ENCODE results near the gene TTBK2.

TTBK2 gene

GRCh38 chr15:42750306-42750705, 170.3 kb downstream of the TTBK2 start:
- FAIRE-seq: no peak

GRCh38 chr15:42749266-42749665, 171.3 kb downstream of the TTBK2 start:
- FAIRE-seq: no peak

GRCh38 chr15:42744195-42744594, 176.4 kb downstream of the TTBK2 start:
- FAIRE-seq: no peak

DNA sequence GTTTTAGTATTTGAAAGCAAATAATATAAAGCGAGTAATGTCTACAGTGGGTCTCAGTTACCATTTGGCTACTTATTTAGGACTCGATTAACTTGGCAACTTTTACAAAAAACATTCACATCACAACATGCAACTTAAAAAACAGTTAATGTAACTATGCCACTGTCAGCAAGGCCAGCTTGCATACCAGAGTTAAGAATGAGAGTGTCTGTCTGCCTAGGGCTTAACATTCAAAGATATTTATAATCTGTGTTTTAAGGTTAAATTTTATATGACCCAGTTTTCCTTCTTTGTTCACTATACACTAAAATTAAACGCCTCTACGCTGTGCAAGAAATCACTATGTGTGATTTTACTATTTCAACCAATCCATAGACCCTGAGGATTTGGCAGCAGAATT, 178.4 kb downstream of the TTBK2 start:
- FAIRE-seq: no peak

GRCh38 chr15:42741710-42742109, 178.9 kb downstream of the TTBK2 start:
- FAIRE-seq: no peak

DNA sequence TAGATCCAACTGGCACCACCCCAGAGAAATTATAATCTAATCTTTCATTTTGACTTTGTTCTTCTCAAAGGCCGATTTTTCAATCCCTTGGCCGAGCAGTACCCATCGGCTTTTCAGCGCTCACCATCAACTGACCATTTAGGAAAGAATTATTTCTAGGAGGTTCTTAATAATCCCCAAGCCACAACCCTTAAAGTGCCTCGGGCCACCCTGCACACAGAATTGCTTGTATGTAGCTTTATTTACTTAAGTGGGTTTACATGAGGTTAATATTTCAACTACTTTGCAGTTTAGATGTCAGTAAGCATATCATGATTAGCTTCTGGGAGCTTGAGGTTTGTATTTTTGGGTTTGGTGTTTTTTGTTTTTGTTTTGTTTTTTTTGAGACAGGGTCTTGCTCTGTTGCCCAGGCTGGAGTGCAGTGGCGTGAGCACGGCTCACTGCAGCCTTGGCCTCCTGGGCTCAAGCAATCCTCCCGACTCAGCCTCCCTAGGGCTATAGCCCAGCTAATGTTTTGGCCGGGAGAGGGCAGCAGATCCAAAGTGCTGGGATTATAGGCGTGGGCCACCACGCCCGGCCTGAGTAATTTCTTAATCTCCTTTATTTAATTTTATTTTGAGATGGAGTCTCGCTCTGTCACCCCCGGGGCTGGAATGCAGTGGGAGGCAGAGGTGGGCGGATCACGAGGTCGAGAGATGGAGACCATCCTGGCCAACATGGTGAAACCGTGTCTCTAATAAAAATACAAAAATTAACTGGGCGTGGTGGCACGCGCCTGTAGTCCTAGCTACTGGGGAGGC, 182.8 kb downstream of the TTBK2 start:
- no peak for FAIRE-seq

- FAIRE-seq: no peak
These were observed 183.6 kb downstream of the TTBK2 start, which contains the start of gene CDAN1 for GRCh38 chr15:42736793-42737528. Gene CDAN1 (minus strand): TSS chr15:42737128. CDS start chr15:42737102, 26 bp downstream.

DNA sequence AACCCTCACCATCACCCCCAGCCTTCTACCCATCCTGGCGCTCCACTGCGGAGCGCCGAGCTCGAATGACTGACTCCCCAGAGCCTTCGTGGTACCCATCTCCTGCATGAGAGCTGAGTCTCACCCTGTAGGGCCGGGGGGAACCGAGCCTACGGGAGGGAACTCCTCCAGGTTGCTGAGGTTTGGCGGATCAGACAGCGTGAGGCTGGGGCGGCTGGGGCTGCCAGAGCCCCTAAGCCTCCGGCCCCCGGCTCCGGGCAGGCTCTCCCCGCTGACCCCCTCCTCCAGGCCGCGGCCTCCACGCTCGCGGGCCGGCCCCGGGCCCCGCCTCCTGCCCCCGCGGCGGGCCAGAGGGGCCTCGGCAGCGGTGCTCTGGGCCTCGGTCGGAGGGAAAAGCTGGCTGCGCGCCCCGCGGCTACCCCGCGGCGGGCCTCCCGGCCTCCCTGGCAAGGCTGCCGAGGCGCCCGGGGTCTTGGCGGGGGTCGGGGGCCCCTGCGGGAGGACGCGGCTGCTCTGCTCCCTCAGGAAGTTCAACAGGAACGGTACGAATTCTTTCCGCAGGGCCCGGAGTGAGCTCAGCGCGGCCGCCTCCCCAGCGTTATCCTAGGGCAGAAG, 184.3 kb downstream of the TTBK2 start:
- no peak for FAIRE-seq

- no peak for FAIRE-seq
These were observed 185.0 kb downstream of the TTBK2 start for GRCh38 chr15:42735382-42736165.

GRCh38 chr15:42734076-42734672, 186.4 kb downstream of the TTBK2 start:
- FAIRE-seq: no peak

GRCh38 chr15:42733027-42733426, 187.6 kb downstream of the TTBK2 start:
- no peak for FAIRE-seq

DNA sequence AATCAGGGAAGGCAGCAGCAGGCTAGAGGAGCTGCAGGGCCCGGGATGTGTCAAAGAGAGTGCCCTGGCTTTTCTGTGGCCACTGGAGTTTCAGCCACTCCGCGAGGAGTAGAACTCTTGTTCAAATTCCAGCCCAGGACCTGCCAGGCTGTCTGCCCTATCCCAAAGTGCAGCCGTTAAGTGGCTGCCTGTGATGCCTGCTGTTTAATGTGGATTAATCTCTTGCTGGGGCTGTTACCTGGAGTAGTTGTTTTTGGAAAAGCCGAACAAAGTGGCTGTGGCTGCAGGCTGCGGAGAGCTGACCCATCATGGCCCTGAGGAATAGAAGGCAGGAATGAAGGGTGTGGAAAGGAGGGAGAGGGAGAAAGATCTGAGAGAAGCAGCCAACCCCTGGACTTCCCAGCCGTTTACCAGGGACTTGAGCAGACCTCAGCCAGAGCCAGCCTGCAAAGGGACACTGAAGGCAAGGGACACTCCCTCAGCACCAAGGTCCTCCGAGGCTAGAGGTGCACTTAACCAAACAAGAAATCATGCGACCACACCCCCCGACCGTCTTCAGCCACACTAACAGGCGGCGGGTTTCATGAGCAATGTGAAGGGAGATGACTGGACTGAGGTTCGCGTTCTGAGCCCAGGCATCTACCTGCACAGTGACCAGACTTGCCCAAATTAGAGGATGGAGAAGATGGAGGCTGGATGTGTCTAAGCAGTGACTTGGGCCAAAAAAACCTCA, 188.3 kb downstream of the TTBK2 start:
- no peak for FAIRE-seq

DNA sequence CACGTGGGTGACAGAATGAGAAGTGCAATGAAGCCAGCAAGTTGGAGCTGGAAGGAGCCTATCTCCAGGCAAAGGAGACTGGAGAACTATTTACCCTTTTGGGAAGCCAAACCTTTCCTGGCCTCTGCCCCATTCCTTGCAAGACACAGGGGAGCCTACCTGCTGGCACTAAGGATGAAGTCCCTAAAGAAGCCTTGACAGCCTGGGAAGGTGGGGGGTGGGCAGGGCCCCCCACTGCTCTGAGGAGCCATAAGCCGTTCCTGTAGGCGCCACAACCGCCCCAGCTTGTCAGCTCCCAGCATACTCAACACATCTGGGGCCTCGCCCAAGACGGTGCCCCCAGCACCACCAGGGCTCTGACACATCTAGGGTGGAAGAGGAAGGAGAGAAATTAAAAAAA, 189.1 kb downstream of the TTBK2 start:
- no peak for FAIRE-seq

DNA sequence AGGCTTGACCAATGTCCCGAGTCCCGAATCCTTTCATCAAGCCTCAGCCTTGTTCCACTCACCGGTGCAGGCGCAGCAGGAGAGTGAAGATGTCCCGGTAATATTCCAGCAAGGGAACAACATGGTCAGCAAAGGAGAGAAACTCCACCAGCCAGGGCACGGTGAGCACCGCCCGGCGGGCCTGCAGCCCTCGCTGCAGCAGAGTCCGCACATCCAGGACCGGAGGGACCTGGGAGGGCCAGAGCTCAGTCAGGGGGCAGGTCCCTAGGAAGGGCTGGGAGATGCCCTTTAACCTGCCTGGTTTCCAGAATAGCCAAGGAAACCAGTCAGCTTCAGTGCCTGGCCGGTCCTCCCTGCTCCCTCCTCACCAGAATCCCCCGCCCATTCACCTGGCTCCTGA, 190.0 kb downstream of the TTBK2 start:
- FAIRE-seq: no peak

- no peak for FAIRE-seq
These were observed 190.4 kb downstream of the TTBK2 start for GRCh38 chr15:42730135-42730534.

DNA sequence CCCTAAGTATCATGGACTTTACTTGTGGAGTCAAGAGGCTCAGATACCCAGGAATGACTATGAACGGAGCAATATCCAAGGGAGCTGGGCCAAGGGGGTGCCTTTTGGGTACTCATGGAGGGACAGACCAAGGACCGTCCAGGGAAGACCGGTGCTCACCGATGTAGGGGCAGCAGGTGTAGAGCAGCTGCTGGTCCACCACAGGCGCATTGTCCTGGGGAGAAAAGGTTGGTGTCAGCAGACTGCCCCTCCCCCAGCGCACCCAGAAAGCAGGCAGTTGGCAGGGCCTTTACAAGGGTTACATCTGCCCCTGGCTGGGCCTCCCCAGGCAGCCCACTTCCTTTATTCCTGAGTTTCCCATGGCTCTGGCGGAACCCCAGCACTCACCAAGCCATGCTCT, 191.2 kb downstream of the TTBK2 start:
- FAIRE-seq: no peak

- no peak for FAIRE-seq
These were observed 191.6 kb downstream of the TTBK2 start for GRCh38 chr15:42728972-42729371.

DNA sequence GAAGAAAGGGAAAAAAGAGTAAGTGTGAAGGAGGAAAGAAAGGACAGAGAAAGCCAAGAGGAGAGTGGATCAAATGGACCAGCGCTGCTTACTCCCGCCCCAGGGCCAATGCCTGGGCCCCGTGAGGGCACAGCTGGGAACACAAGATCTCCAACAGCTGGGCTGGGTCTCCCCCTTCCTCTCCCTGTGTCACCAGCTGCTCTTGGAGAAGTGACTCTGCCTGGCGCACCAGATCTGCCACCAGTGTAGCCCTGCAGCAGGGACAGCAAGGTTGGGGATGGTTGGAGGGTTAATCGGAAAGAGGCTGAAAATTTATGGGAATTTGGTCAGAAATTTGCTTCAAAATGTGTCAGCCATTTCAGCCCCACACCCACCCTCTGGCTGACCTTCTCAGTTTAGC, 192.0 kb downstream of the TTBK2 start:
- no peak for FAIRE-seq

DNA sequence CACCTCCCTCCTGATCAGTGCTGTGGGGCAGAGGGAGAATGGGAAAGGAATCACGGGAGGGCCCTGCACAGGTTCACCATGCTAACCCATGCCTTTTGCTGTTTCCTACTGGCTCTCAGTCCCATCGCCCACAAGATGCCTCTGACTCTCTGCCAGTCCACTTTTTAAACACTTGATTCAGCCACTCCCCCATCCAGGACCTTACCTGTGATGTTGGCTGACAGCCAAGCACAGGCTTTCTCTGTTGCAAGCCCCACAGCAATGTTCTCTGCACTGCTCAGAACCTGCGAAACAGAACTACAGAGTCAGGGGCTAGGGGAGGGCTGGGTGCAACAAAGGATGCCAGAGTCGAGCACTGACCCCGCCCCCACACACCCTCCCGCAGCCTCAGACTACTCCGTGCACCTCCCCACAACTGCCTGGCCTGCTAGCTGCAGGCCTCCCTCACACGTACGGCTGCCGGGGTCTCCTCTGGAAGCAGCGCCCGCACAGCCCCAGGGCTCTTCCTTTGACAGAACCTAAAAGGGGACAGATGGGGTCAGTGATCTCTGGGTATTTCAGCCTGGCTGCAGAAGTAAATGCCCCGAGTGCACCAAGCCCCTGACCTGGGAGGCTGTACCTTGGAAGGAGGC, 192.7 kb downstream of the TTBK2 start:
- FAIRE-seq: no peak

DNA sequence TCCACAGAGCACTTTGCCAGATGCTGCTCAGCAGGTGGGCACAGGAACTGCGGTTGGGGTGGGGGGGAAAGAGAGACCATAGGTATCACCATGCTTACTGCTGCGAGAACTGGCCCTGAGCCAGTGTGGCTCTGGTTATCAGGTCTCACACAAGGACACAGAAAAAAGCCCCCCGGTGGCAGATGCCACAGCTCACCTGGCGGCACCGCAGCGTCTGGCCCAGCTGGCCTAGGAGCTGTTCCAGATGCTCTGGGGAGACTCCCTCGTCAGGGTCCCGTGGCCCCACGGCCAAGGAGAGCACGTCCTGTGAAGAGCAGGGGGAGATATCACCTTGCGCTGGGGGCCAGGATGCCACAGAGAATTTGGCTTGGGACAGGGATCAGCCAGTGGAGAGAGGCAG, 194.5 kb downstream of the TTBK2 start:
- FAIRE-seq: no peak

DNA sequence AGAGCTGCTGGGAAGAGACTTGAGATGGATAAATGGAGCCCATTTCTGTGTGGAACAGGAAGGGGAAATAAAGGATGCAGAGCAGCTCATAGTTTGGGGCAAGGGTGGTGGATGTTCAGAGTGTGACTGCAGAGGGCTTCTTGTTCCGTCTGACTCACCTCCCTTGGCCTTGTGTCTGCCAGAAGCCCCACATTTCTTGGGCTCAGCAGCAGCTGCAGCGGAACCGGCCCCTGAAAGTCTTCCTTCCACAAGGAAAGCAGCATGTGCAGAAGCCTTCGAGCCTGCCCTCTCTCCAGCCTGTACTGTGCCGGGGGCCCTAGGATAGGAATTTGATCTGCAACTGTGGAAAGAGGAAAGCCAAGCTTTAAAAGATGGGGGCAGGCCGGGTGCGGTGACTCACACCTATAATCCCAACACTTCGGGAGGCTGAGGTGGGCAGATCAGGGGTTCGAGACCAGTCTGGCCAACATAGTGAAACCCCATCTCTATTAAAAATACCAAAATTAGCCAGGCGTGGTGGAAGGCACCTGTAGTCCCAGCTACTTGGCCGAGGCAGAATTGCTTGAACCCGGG, 195.2 kb downstream of the TTBK2 start:
- FAIRE-seq: no peak

Measured in A204.1 (cell line).